ENCODE data around the gene CA10.

The CA10 gene

DNA sequence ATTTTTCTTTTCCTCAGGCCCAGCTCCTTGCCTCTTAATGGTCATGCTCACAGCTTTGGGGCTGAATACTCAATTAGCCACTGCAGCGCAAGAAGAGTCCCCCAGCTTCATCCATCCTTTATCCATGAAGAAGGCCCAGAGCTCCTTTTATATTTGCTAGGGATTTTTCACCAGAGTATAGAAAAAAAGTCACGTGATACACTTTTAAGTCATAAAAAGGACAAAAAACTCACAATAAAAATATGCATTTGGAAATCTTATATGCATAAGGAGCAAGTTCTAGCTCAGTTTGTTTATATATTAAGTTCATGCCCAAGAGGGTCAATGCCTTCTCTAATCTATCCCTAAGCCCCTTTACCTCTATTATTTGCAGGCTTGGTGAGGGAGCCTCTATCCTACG lies 254.1 kb downstream of the CA10 start:
- Histone ChIP-seq H3K27me3 (ENCODE audit: insufficient read depth, poor library complexity, severe bottlenecking) (no peaks in the 10 kb centered on the region), H3K4me3 (replicated peaks; ENCODE audit: insufficient read depth, low read length) (no peak overlapping the region), H3K27ac (replicated peaks) (no peak overlapping the region)
- TF ChIP-seq, protein P1, sequence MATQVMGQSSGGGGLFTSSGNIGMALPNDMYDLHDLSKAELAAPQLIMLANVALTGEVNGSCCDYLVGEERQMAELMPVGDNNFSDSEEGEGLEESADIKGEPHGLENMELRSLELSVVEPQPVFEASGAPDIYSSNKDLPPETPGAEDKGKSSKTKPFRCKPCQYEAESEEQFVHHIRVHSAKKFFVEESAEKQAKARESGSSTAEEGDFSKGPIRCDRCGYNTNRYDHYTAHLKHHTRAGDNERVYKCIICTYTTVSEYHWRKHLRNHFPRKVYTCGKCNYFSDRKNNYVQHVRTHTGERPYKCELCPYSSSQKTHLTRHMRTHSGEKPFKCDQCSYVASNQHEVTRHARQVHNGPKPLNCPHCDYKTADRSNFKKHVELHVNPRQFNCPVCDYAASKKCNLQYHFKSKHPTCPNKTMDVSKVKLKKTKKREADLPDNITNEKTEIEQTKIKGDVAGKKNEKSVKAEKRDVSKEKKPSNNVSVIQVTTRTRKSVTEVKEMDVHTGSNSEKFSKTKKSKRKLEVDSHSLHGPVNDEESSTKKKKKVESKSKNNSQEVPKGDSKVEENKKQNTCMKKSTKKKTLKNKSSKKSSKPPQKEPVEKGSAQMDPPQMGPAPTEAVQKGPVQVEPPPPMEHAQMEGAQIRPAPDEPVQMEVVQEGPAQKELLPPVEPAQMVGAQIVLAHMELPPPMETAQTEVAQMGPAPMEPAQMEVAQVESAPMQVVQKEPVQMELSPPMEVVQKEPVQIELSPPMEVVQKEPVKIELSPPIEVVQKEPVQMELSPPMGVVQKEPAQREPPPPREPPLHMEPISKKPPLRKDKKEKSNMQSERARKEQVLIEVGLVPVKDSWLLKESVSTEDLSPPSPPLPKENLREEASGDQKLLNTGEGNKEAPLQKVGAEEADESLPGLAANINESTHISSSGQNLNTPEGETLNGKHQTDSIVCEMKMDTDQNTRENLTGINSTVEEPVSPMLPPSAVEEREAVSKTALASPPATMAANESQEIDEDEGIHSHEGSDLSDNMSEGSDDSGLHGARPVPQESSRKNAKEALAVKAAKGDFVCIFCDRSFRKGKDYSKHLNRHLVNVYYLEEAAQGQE (IDR thresholded peaks at IDR 0.05; ENCODE audit: insufficient replicate concordance, low read depth), result no peak
- TF ChIP-seq POLR2AphosphoS5 (IDR thresholded peaks at IDR 0.05; ENCODE audit: low read depth) (no peak), SPI1 (IDR thresholded peaks at IDR 0.05; ENCODE audit: borderline replicate concordance, low read depth) (no peak), CTCF (IDR thresholded peaks at IDR 0.05; ENCODE audit: insufficient read depth, low read length) (no peak), GABPA (IDR thresholded peaks at IDR 0.05; ENCODE audit: low read depth) (no peak)
- no peak for DNase-seq (ENCODE audit: low read depth in 1 of 2, low spot score in 1 of 2)

GRCh38 chr17:51901242-51901641 lies 257.3 kb downstream of the CA10 start:
- no peak overlapping the region for H3K27ac ChIP-seq (replicated peaks)
- TF ChIP-seq POLR2AphosphoS5 (IDR thresholded peaks at IDR 0.05; ENCODE audit: low read depth), result no peak
- TF ChIP-seq, protein P1 (IDR thresholded peaks at IDR 0.05; ENCODE audit: insufficient replicate concordance, low read depth), result no peak
- TF ChIP-seq CTCF (IDR thresholded peaks at IDR 0.05; ENCODE audit: insufficient read depth, low read length), result no peak
- no peak for TF ChIP-seq GABPA (IDR thresholded peaks at IDR 0.05; ENCODE audit: low read depth)
- TF ChIP-seq SPI1 (IDR thresholded peaks at IDR 0.05; ENCODE audit: borderline replicate concordance, low read depth), result no peak

GRCh38 chr17:51891936-51892335 lies 266.6 kb downstream of the CA10 start:
- TF ChIP-seq, protein P1 (IDR thresholded peaks at IDR 0.05; ENCODE audit: insufficient replicate concordance, low read depth), result no peak
- TF ChIP-seq SPI1 (IDR thresholded peaks at IDR 0.05; ENCODE audit: borderline replicate concordance, low read depth) (no peak), POLR2AphosphoS5 (IDR thresholded peaks at IDR 0.05; ENCODE audit: low read depth) (no peak), GABPA (IDR thresholded peaks at IDR 0.05; ENCODE audit: low read depth) (no peak), CTCF (IDR thresholded peaks at IDR 0.05; ENCODE audit: insufficient read depth, low read length) (no peak)

More at GRCh38 chr17:51901242-51901641, 257.3 kb downstream of the CA10 start:
- no peak overlapping the region for H3K4me3 ChIP-seq (replicated peaks; ENCODE audit: insufficient read depth, low read length)
- no peak for DNase-seq (ENCODE audit: low read depth in 1 of 2, low spot score in 1 of 2)
- H3K27me3 ChIP-seq (ENCODE audit: insufficient read depth, poor library complexity, severe bottlenecking), result no peaks in the 10 kb centered on the region

More at GRCh38 chr17:51891936-51892335, 266.6 kb downstream of the CA10 start:
- DNase-seq (ENCODE audit: low read depth in 1 of 2, low spot score in 1 of 2), result no peak
- Histone ChIP-seq H3K27me3 (ENCODE audit: insufficient read depth, poor library complexity, severe bottlenecking) (no peaks in the 10 kb centered on the region), H3K4me3 (replicated peaks; ENCODE audit: insufficient read depth, low read length) (no peak overlapping the region), H3K27ac (replicated peaks) (no peak overlapping the region)

Measured in HL-60 (cell line).